ENCODE data around the gene UROC1. TPM values are rescaled to one million over a fixed set of nuclear protein-coding genes. Genes with fewer than 3 reads are reported as not detected.

The UROC1 gene
- total RNA-seq, 1 experiment from 2014 or later = not detected

DNA sequence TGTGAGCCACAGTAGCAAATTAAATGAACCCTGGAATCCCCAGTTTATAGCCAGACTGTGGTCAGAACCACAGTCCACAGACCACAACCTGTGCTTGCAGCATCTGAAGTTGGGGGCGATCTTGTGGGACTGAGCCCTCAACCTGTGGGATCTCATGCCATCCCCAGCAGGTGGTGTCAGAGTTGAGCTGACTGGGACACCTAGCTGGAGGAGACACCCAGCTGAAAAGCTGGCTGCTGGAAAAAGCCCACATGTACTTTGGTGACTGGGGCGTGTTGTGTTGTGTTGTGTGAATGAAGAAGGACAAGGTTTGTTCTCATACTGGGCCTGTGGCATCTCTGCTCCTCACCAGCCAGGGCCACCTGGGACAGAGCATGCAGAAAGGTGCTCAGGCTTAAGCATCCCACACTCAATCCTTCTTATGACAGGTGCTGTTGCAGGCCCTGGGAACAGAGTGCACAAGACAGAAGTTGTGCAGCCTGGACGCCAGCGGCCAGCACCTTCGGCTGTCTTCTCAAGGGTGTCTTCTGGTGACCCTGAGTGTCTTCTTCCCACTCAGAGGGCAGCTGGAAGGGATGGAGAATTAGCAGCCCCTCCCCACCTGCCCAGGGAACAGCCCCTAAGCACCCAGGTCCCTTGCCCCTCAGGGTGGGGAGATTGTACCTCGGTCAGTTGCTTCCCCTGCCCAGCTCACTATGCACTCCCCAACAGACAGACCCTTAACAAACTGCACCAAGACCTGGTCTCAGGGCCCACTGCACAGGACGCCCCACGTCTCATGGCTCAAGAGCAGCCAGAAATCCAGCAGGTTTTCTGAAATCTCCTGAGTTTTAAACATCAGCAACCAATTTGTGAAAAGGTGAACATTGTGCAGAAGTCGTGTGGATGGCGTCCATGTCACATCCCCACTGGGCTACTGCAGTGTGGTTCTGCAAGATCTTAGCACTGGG is 2.2 kb upstream of the UROC1 start:
- no peaks in the 10 kb centered on the region; a peak in 1 of 5 replicates for H3K9me3 Mint-ChIP-seq
- no peak overlapping the region for H4K91ac ChIP-seq (ENCODE audit: insufficient read length, low read depth, low read length)
- H3K27ac ChIP-seq (ENCODE audit: insufficient read length, low read depth, low read length) = no peak overlapping the region
- H3K79me1 ChIP-seq (ENCODE audit: insufficient read depth, low read depth, low read length, poor library complexity, severe bottlenecking) = no peaks in the 10 kb centered on the region
- H3K56ac ChIP-seq (ENCODE audit: insufficient read length, low read depth, low read length) = no peak overlapping the region
- H3K4me1 ChIP-seq (ENCODE audit: insufficient read depth, low read length) = no peaks in the 10 kb centered on the region
- no peak overlapping the region for H2BK12ac ChIP-seq (ENCODE audit: insufficient read length, low read depth, low read length)
- no peak overlapping the region for H4K8ac ChIP-seq (replicated peaks; ENCODE audit: insufficient read length, low read depth, low read length)
- no peaks in the 10 kb centered on the region for H3K9me3 ChIP-seq (ENCODE audit: control insufficient read depth, low read depth, low read length)
- H3K79me2 ChIP-seq (ENCODE audit: insufficient read depth, low read length) = no peaks in the 10 kb centered on the region
- no peak overlapping the region for H2BK5ac ChIP-seq (ENCODE audit: insufficient read length, low read length)
- DNase-seq = no peak
- H4K5ac ChIP-seq (ENCODE audit: insufficient read length, low read depth, low read length) = no peak overlapping the region
- H3K23ac ChIP-seq (ENCODE audit: insufficient read length, low read depth, low read length) = no peak overlapping the region
- H3T11ph ChIP-seq (ENCODE audit: low read length) = no peak overlapping the region
- no peak overlapping the region for H3K4me3 Mint-ChIP-seq
- H3K4me2 ChIP-seq (ENCODE audit: insufficient read depth, insufficient read length, low read length) = no peak overlapping the region
- H3K36me3 Mint-ChIP-seq (ENCODE audit: insufficient read depth in 1 of 3, low read depth in 3 of 3) = no peaks in the 10 kb centered on the region
- H3K27ac Mint-ChIP-seq = peak overlapping the region in 1 of 3 experiments; percentile 48; a peak in 1 of 7 replicates
- no peak overlapping the region for H2AFZ ChIP-seq (ENCODE audit: low read length)
- WGBS (ENCODE audit: extremely low coverage, insufficient read length, low lambda C conversion rate) = no CpG with 5 or more reads among the region's 10 CpGs
- no peak overlapping the region for H3K9ac ChIP-seq (ENCODE audit: extremely low read depth, insufficient read length, low read length)
- no peak overlapping the region for H3K14ac ChIP-seq (ENCODE audit: insufficient read depth, low read length)
- no peak overlapping the region for H2BK15ac ChIP-seq (ENCODE audit: low read depth, low read length)
- H3K23me2 ChIP-seq (ENCODE audit: insufficient read length, low read depth, low read length, poor library complexity, severe bottlenecking) = no peaks in the 10 kb centered on the region
- no peaks in the 10 kb centered on the region; the same call in 1 of the 2 replicates for H3K27me3 ChIP-seq (ENCODE audit: insufficient read depth, low read length)
- H3K4me1 Mint-ChIP-seq = peaks cover 4 to 13% of the 10 kb centered on the region in 2 experiments; a peak in 2 of 4 replicates
- no peak for TF ChIP-seq CTCF (conservative IDR thresholded peaks at IDR 0.05)
- peaks cover 25% of the 10 kb centered on the region for H3K27me3 Mint-ChIP-seq (ENCODE audit: low read depth)
- no peak overlapping the region for H2BK20ac ChIP-seq (ENCODE audit: low read depth, low read length, poor library complexity, severe bottlenecking)
- no peak overlapping the region for H3K18ac ChIP-seq (ENCODE audit: insufficient read length, low read depth, low read length)
- H2AK5ac ChIP-seq (ENCODE audit: insufficient read length, low read length) = no peak overlapping the region
- no peak overlapping the region for H2BK120ac ChIP-seq (ENCODE audit: low read depth, low read length, poor library complexity, severe bottlenecking)
- H3K4ac ChIP-seq (ENCODE audit: low read depth, low read length) = no peak overlapping the region
- no peaks in the 10 kb centered on the region for H4K20me1 ChIP-seq (ENCODE audit: control insufficient read depth, insufficient read depth, insufficient read length)
